Fibroblast of the aortic adventitia (primary cell): Measurements from ENCODE around the gene PSMB3. TPM values are rescaled to one million over a fixed set of nuclear protein-coding genes. Genes with fewer than 3 reads are reported as not detected.

Source experiments
- DNase-seq: peaks from one replicate; pipeline ENCODE4 v3.0.0-alpha.2; 2010; ENCODE audit warnings: low read depth
- H3K4me3 ChIP-seq: 2 replicates; pipeline ENCODE4 v1.5.1; 2011; ENCODE audit warnings: low read depth, mild to moderate bottlenecking, control low read depth, low read length, moderate library complexity
- CTCF ChIP-seq: IDR thresholded peaks from 2 replicates; pipeline ENCODE4 v1.5.1; 2011; ENCODE audit warnings: mild to moderate bottlenecking, low read length, control low read depth, inconsistent platforms; ENCODE audit not compliant: insufficient read depth
- total RNA-seq: library from RNA; depleted of rRNA; stranded (reverse); fragments of >200 nt; gene quantifications from 2 replicates; pipeline ENCODE4 v1.2.3, GENCODE V29; 2012; ENCODE audit warnings: low replicate concordance

PSMB3 gene
- total RNA-seq, 1 donor, result 293 TPM

DNA sequence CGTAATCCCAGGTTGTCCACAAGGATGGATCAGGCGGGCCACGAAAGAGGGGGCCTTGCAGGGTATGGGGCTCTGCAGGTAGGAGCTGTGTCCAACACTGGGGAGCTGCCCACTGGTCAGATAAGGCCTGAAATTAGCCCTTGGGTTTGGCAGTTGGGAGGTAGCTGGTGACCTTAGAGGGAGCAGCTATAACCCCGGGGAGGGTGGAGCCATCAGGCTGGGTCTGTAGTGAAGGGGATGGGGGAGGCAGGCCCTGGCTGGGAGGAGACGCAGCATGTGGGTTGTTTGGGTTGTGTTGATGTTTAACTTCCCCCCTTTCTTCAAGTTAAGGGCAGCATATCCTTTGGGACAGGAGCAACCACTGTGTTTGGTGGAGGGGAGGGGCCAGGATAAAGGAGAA, 41.6 kb upstream of the PSMB3 start:
- TF ChIP-seq CTCF, result no peak
- H3K4me3 ChIP-seq, result no peak overlapping the region
- no peak for DNase-seq

DNA sequence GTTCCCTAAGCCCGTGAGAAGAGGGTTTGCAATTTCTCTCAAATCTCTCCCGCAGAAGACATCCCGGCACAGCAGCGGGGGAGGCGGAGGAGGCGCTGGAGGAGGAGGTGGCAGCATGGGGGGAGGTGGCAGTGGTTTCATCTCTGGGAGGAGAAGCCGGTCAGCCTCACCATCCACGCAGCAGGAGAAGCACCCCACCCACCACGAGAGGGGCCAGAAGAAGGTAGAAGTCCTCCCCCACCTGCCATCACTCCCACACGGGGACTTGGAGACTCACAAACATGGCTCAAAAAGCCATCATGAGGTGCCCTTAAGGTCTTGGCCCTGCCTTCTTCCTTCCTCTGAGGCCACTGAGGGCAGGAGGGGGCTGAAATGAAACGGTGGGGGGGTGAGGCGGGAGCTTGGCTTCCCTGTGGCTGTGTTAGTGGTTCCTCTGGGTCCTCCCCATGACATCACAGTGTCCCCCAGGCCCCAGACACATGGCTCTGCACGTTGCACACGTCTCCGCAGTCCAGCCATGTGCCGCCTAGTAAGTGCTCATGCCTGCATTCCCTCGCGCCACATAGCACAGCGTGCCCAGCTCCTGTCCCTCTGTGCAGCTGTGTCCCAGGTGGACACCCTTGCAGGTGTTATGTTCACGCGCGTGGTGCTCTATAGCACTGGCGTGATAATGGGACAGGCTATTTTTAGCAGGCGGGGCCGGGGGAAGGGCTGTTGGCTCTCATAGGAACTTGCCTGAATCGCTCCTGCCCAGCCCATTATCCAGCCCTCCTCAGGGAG, 40.6 kb upstream of the PSMB3 start:
- TF ChIP-seq CTCF, result no peak
- no peak overlapping the region for H3K4me3 ChIP-seq
- DNase-seq, result no peak

DNA sequence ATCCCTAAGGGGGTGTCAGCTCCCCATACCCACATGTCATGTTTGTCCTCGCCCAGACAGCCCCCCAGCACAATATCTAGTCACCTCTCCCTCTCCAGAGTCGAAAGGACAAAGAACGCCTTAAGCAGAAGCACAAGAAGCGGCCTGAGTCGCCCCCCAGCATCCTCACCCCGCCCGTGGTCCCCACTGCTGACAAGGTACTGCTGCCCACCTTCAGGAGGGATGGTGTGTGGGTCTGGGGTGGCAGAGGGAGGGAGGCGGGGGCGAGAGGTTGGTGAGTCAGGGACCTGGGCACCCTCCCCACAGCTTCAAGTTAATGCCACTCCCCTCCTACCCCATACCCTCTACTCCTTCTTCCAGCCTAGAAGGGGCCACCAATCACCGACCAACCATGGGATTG, 39.9 kb upstream of the PSMB3 start:
- H3K4me3 ChIP-seq, result no peak overlapping the region
- no peak for TF ChIP-seq CTCF
- no peak for DNase-seq

GRCh38 chr17:38713456-38714075, 39.0 kb upstream of the PSMB3 start:
- no peak for TF ChIP-seq CTCF
- no peak overlapping the region for H3K4me3 ChIP-seq
- no peak for DNase-seq

- no peak for DNase-seq
- H3K4me3 ChIP-seq, result no peak overlapping the region
- TF ChIP-seq CTCF, result no peak
Measured at GRCh38 chr17:38715216-38715943, 37.2 kb upstream of the PSMB3 start.

DNA sequence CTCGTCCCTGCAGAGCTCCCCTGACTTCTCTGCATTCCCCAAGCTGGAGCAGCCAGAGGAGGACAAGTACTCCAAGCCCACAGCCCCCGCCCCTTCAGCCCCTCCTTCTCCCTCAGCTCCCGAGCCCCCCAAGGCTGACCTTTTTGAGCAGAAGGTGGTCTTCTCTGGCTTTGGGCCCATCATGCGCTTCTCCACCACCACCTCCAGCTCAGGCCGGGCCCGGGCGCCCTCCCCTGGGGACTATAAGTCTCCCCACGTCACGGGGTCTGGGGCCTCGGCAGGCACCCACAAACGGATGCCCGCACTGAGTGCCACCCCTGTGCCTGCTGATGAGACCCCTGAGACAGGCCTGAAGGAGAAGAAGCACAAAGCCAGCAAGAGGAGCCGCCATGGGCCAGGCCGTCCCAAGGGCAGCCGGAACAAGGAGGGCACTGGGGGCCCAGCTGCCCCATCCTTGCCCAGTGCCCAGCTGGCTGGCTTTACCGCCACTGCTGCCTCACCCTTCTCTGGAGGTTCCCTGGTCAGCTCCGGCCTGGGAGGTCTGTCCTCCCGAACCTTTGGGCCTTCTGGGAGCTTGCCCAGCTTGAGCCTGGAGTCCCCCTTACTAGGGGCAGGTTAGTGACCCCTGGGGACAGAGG, 36.1 kb upstream of the PSMB3 start:
- TF ChIP-seq CTCF, result no peak
- no peak overlapping the region for H3K4me3 ChIP-seq

More for the DNA sequence above, 36.1 kb upstream of the PSMB3 start:
- DNase-seq, result no peak
